ENCODE measurements around the gene OR51B6.
"Not testable (repeated sequence)": the region's sequence is repeated elsewhere in the genome, so short reads cannot be mapped to it uniquely, and the experiment has no call there.

- not testable (repeated sequence) for TF ChIP-seq CTCF, POLR2A (IDR thresholded peaks at IDR 0.05)
Measured at GRCh38 chr11:5366365-5366764, 15.1 kb downstream of the OR51B6 start.
